ENCODE measurements around the gene YOD1.

DNA sequence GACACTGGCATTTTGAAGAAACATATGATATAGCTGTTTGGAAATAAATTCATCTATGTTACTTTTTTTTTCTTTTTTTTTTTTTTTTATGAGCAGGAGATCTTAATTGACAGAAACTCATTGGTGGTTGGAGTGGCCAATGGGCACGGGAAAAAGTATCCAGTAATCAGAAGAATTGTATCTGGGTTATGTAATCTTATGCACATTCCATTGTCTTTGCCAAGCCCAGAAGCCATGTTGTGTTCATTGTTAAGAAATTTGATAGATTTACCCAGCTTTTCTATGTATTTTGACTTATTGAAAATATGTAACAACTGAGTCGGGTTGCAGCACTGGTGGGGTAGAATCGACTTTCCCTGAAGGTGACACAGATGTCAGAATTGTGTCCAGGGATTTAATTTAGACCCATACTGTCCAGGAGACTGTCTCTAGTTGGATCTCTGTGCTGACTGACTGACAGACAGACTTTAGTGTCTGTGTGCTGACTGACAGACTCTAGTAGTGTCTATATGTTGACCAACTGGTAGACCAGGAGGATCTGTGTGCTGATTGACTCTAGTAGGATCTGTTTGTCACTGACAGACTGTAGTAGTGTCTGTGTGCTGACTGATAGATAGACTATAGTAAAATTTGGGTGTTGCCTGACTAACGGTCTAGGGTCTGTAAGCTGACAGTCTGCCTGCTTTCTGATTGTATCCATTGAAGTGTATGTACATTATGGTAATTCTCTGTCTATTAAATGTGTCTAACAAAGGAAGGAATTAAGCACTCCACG is 25.4 kb upstream of the YOD1 start:
- TF ChIP-seq, protein P1, sequence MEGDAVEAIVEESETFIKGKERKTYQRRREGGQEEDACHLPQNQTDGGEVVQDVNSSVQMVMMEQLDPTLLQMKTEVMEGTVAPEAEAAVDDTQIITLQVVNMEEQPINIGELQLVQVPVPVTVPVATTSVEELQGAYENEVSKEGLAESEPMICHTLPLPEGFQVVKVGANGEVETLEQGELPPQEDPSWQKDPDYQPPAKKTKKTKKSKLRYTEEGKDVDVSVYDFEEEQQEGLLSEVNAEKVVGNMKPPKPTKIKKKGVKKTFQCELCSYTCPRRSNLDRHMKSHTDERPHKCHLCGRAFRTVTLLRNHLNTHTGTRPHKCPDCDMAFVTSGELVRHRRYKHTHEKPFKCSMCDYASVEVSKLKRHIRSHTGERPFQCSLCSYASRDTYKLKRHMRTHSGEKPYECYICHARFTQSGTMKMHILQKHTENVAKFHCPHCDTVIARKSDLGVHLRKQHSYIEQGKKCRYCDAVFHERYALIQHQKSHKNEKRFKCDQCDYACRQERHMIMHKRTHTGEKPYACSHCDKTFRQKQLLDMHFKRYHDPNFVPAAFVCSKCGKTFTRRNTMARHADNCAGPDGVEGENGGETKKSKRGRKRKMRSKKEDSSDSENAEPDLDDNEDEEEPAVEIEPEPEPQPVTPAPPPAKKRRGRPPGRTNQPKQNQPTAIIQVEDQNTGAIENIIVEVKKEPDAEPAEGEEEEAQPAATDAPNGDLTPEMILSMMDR (conservative IDR thresholded peaks at IDR 0.05; ENCODE audit: low read depth, low read length): no peak
- TF ChIP-seq RAD21 (IDR thresholded peaks at IDR 0.05; ENCODE audit: low read length) (no peak), POLR2A (IDR thresholded peaks at IDR 0.05; ENCODE audit: low read depth, low read length) (no peak), NFE2L2 (IDR thresholded peaks at IDR 0.05; ENCODE audit: low read depth, low read length) (no peak), MAFK (IDR thresholded peaks at IDR 0.05; ENCODE audit: low read depth, low read length) (no peak), MAZ (IDR thresholded peaks at IDR 0.05; ENCODE audit: borderline replicate concordance, low read depth, low read length) (no peak), RCOR1 (IDR thresholded peaks at IDR 0.05; ENCODE audit: insufficient replicate concordance, low read length) (no peak), FOS (IDR thresholded peaks at IDR 0.05; ENCODE audit: low read depth, low read length) (no peak), CEBPB (IDR thresholded peaks at IDR 0.05; ENCODE audit: low read depth, low read length) (no peak), BHLHE40 (IDR thresholded peaks at IDR 0.05; ENCODE audit: low read depth, low read length) (no peak)
- TF ChIP-seq, protein P2, sequence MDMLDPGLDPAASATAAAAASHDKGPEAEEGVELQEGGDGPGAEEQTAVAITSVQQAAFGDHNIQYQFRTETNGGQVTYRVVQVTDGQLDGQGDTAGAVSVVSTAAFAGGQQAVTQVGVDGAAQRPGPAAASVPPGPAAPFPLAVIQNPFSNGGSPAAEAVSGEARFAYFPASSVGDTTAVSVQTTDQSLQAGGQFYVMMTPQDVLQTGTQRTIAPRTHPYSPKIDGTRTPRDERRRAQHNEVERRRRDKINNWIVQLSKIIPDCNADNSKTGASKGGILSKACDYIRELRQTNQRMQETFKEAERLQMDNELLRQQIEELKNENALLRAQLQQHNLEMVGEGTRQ (IDR thresholded peaks at IDR 0.05; ENCODE audit: low read depth, low read length): no peak
- TF ChIP-seq, protein P3, sequence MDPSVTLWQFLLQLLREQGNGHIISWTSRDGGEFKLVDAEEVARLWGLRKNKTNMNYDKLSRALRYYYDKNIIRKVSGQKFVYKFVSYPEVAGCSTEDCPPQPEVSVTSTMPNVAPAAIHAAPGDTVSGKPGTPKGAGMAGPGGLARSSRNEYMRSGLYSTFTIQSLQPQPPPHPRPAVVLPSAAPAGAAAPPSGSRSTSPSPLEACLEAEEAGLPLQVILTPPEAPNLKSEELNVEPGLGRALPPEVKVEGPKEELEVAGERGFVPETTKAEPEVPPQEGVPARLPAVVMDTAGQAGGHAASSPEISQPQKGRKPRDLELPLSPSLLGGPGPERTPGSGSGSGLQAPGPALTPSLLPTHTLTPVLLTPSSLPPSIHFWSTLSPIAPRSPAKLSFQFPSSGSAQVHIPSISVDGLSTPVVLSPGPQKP (IDR thresholded peaks at IDR 0.05; ENCODE audit: borderline replicate concordance, low read depth, low read length): no peak

Measured in IMR-90 (cell line).